Neural cell (in vitro differentiated cells): Measurements from ENCODE around the gene TNS1. TPM values are rescaled to one million over a fixed set of nuclear protein-coding genes. Genes with fewer than 3 reads are reported as not detected.

Experiments used
- H2AFZ ChIP-seq: fragments of 200-600, 300-800 bp; sonication (generic), shearing (Covaris generic); 2 replicates; pipeline ENCODE4 v1.6.0; 2014; ENCODE audit warnings: low read depth, mild to moderate bottlenecking, antibody characterized with exemption, low read length, moderate library complexity
- H3F3A ChIP-seq: fragments of 200-600 bp; shearing (Covaris generic); 2 replicates; pipeline ENCODE4 v1.6.1; 2016; ENCODE audit warnings: mild to moderate bottlenecking, moderate library complexity, mixed read lengths, antibody characterized with exemption, low read length; ENCODE audit not compliant: insufficient read depth, poor library complexity, severe bottlenecking
- H3K27ac ChIP-seq: fragments of 200-600, 300-800 bp; sonication (generic), shearing (Covaris generic); 2 replicates; pipeline ENCODE4 v1.5.1; 2014; ENCODE audit warnings: mild to moderate bottlenecking, low read length, moderate library complexity
- H3K27me3 ChIP-seq: fragments of 300-800, 200-600 bp; sonication (generic), shearing (Covaris generic); 2 replicates; pipeline ENCODE4 v1.6.0; 2014; ENCODE audit warnings: mild to moderate bottlenecking, low read depth, low read length, moderate library complexity; ENCODE audit not compliant: insufficient read depth
- H3K36me3 ChIP-seq: fragments of 300-800, 200-600 bp; sonication (generic), shearing (Covaris generic); 2 replicates; pipeline ENCODE4 v1.5.1; 2014; ENCODE audit warnings: mild to moderate bottlenecking, antibody characterized with exemption, low read length, moderate library complexity; ENCODE audit not compliant: insufficient read depth
- H3K4me2 ChIP-seq: fragments of 300-800, 200-600 bp; sonication (generic), shearing (Covaris generic); 2 replicates; pipeline ENCODE4 v1.6.0; 2014; ENCODE audit warnings: mild to moderate bottlenecking, low read length
- H3K4me3 ChIP-seq: fragments of 300-800, 200-600 bp; sonication (generic), shearing (Covaris generic); 2 replicates; pipeline ENCODE4 v1.5.1; 2014; ENCODE audit warnings: mild to moderate bottlenecking, low read length, moderate library complexity
- H3K79me2 ChIP-seq: fragments of 200-600 bp; shearing (Covaris generic); replicated peaks from 2 replicates; pipeline ENCODE4 v1.6.0; 2014; ENCODE audit warnings: mild to moderate bottlenecking, low read length, moderate library complexity; ENCODE audit not compliant: insufficient read depth
- H3K9ac ChIP-seq: fragments of 300-800, 200-600 bp; sonication (generic), shearing (Covaris generic); 2 replicates; pipeline ENCODE4 v1.6.1; 2016; ENCODE audit warnings: mild to moderate bottlenecking, low read length, mixed read lengths
- H3K9me2 ChIP-seq: fragments of 200-600 bp; shearing (Covaris generic); 2 replicates; pipeline ENCODE4 v1.6.1; 2016; ENCODE audit warnings: mild to moderate bottlenecking, low read length, mixed read lengths; ENCODE audit not compliant: insufficient read depth
- H3K9me3 ChIP-seq: fragments of 200-600, 300-800 bp; sonication (generic), shearing (Covaris generic); 2 replicates; pipeline ENCODE4 v1.6.1; 2016; ENCODE audit warnings: mild to moderate bottlenecking, mixed run types, low read length, moderate library complexity, mixed read lengths
- H4K20me1 ChIP-seq: fragments of 200-600 bp; shearing (Covaris generic); 2 replicates; pipeline ENCODE4 v1.6.1; 2016; ENCODE audit warnings: mild to moderate bottlenecking, mixed run types; ENCODE audit not compliant: insufficient read depth
- CTCF ChIP-seq: fragments of 450-650 bp; IDR thresholded peaks from 2 replicates; pipeline ENCODE4 v1.5.1; 2014; ENCODE audit warnings: antibody characterized with exemption, mild to moderate bottlenecking, moderate library complexity; ENCODE audit not compliant: poor library complexity, severe bottlenecking
- EP300 ChIP-seq: fragments of 450-650 bp; conservative IDR thresholded peaks from 2 replicates; pipeline ENCODE4 v1.6.1; 2014; ENCODE audit warnings: antibody characterized with exemption, mild to moderate bottlenecking, moderate library complexity; ENCODE audit not compliant: poor library complexity, severe bottlenecking
- EZH2 ChIP-seq: fragments of 200-600, 300-800 bp; shearing (Covaris generic), sonication (generic); IDR thresholded peaks from 2 replicates; pipeline ENCODE4 v1.6.1; 2014; ENCODE audit warnings: antibody characterized with exemption, low read length, borderline replicate concordance, mild to moderate bottlenecking; ENCODE audit not compliant: insufficient read depth, poor library complexity, severe bottlenecking
- MXI1 ChIP-seq: fragments of 450-650 bp; conservative IDR thresholded peaks from 2 replicates; pipeline ENCODE4 v1.6.1; 2014; ENCODE audit warnings: antibody characterized with exemption, mild to moderate bottlenecking; ENCODE audit not compliant: poor library complexity, severe bottlenecking
- POLR2AphosphoS5 ChIP-seq: IDR thresholded peaks from 2 replicates; pipeline ENCODE4 v1.6.1; 2012
- RAD21 ChIP-seq: fragments of 450-650 bp; conservative IDR thresholded peaks from 2 replicates; pipeline ENCODE4 v1.6.1; 2014; ENCODE audit warnings: antibody characterized with exemption, mild to moderate bottlenecking, moderate library complexity
- REST ChIP-seq: IDR thresholded peaks from 2 replicates; pipeline ENCODE4 v1.6.1; 2012; ENCODE audit warnings: borderline replicate concordance
- SMC3 ChIP-seq: fragments of 450-650 bp; conservative IDR thresholded peaks from 2 replicates; pipeline ENCODE4 v1.6.1; 2014; ENCODE audit warnings: antibody characterized with exemption, mild to moderate bottlenecking, moderate library complexity; ENCODE audit not compliant: poor library complexity
- TAF1 ChIP-seq: IDR thresholded peaks from 2 replicates; pipeline ENCODE4 v1.6.1; 2012; ENCODE audit warnings: low read depth
- polyA plus RNA-seq: library from polyadenylated mRNA; depleted of rRNA; stranded (reverse); fragments of >200 nt; gene quantifications from 2 replicates; pipeline ENCODE4 v1.2.3, GENCODE V29; 2014

TNS1 gene
- polyA plus RNA-seq, 1 donor from 2014 or later: 1.5 TPM

GRCh38 chr2:217939220-217939619 is 63.6 kb downstream of the TNS1 start:
- H3K9me2 ChIP-seq: no peaks in the 10 kb centered on the region
- no peaks in the 10 kb centered on the region for H3K27me3 ChIP-seq
- no peak overlapping the region for H3K4me2 ChIP-seq
- TF ChIP-seq REST: no peak
- TF ChIP-seq POLR2AphosphoS5: no peak
- TF ChIP-seq CTCF: no peak
- TF ChIP-seq SMC3: no peak
- no peak for TF ChIP-seq MXI1
- TF ChIP-seq TAF1: no peak
- TF ChIP-seq RAD21: no peak
- no peak for TF ChIP-seq EP300
- no peak for TF ChIP-seq EZH2
- H3K79me2 ChIP-seq: no peaks in the 10 kb centered on the region
- H3K27ac ChIP-seq: no peak overlapping the region
- H4K20me1 ChIP-seq: no peaks in the 10 kb centered on the region
- H3K9me3 ChIP-seq: no peaks in the 10 kb centered on the region
- H3F3A ChIP-seq: no peaks in the 10 kb centered on the region
- H2AFZ ChIP-seq: no peak overlapping the region
- H3K36me3 ChIP-seq: no peaks in the 10 kb centered on the region
- no peak overlapping the region for H3K9ac ChIP-seq
- H3K4me3 ChIP-seq: no peak overlapping the region

- H3K27me3 ChIP-seq: no peaks in the 10 kb centered on the region
- no peaks in the 10 kb centered on the region for H3K9me2 ChIP-seq
- H3K79me2 ChIP-seq: no peaks in the 10 kb centered on the region
- H3K9ac ChIP-seq: no peak overlapping the region
- H3F3A ChIP-seq: no peaks in the 10 kb centered on the region
- no peaks in the 10 kb centered on the region for H4K20me1 ChIP-seq
- H3K36me3 ChIP-seq: no peaks in the 10 kb centered on the region
- H2AFZ ChIP-seq: no peak overlapping the region
- no peak overlapping the region for H3K4me3 ChIP-seq
- H3K27ac ChIP-seq: no peak overlapping the region
- no peaks in the 10 kb centered on the region for H3K9me3 ChIP-seq
- no peak for TF ChIP-seq RAD21
- TF ChIP-seq REST: no peak
- no peak for TF ChIP-seq EP300
- no peak for TF ChIP-seq SMC3
- TF ChIP-seq CTCF: no peak
- H3K4me2 ChIP-seq: no peak overlapping the region
Observed at GRCh38 chr2:217938036-217938435, 64.8 kb downstream of the TNS1 start.
